CD4-positive, alpha-beta T cell (primary cell): Measurements from ENCODE around the gene SNAPIN. TPM values are rescaled to one million over a fixed set of nuclear protein-coding genes. Genes with fewer than 3 reads are reported as not detected.

ENCODE experiments used
- ATAC-seq: fragments of 200-7000 bp; cut with Tn5 transposase; one replicate; pipeline ENCODE4 v1.10.0; 2022; ENCODE audit warnings: mild to moderate bottlenecking; ENCODE audit not compliant: poor library complexity
- CTCF ChIA-PET: fragments of 350-600 bp; sonication (Branson Sonifier 250); formaldehyde crosslinking; loops from one replicate; lab custom pipeline; 2021; ENCODE audit warnings: antibody characterized with exemption, inconsistent platforms; lab: Charles Lee
- POLR2A ChIA-PET: fragments of 350-600 bp; sonication (Branson Sonifier 250); formaldehyde crosslinking; loops from one replicate; lab custom pipeline; 2021; ENCODE audit warnings: antibody characterized with exemption, inconsistent platforms; lab: Charles Lee
- DNase-seq, 14 experiments: peaks; one replicate each; pipeline ENCODE4 v3.0.0-alpha.2; 2013 to 2020; ENCODE audit warnings: mixed read lengths in 2 of 14
- H3K27ac ChIP-seq, 2 donors: one replicate each; pipeline versions ENCODE4 v1.5.1 to v1.7.0; 2013; ENCODE audit warnings: low read length in 2 of 2, low read depth in 1 of 2, mild to moderate bottlenecking in 1 of 2
- H3K27me3 ChIP-seq, 2 experiments: 1 replicate in 1 of 2; 2 replicates in 1 of 2; pipeline versions ENCODE4 v1.6.1 to v1.7.0; 2013; ENCODE audit warnings: low read length in 2 of 2, control low read depth in 1 of 2, mild to moderate bottlenecking in 1 of 2, moderate library complexity in 1 of 2; ENCODE audit not compliant: insufficient read depth in 2 of 2, control insufficient read depth in 1 of 2
- H3K36me3 ChIP-seq: one replicate; pipeline ENCODE4 v1.6.1; 2013; ENCODE audit warnings: low read length, control low read depth; ENCODE audit not compliant: insufficient read depth
- H3K4me1 ChIP-seq: one replicate; pipeline ENCODE4 v1.6.1; 2013; ENCODE audit warnings: low read length, control low read depth; ENCODE audit not compliant: insufficient read depth
- H3K4me3 ChIP-seq: one replicate; pipeline ENCODE4 v1.5.1; 2013; ENCODE audit warnings: mild to moderate bottlenecking, low read length, moderate library complexity
- H3K9me3 ChIP-seq, 2 experiments: 1 replicate in 1 of 2; 2 replicates in 1 of 2; pipeline versions ENCODE4 v1.6.1 to v1.7.0; 2013; ENCODE audit warnings: low read length in 2 of 2, mild to moderate bottlenecking in 2 of 2, control low read depth in 1 of 2, moderate library complexity in 1 of 2; ENCODE audit not compliant: control insufficient read depth in 1 of 2, insufficient read depth in 1 of 2
- H3K27ac Mint-ChIP-seq: one replicate; pipeline ENCODE4 v1.8.0; 2020; ENCODE audit warnings: mixed read lengths
- H3K27me3 Mint-ChIP-seq: one replicate; pipeline ENCODE4 v1.8.0; 2021; ENCODE audit warnings: mixed read lengths
- H3K36me3 Mint-ChIP-seq: one replicate; pipeline ENCODE4 v1.8.0; 2021; ENCODE audit warnings: low read depth, mixed read lengths
- H3K4me1 Mint-ChIP-seq: one replicate; pipeline ENCODE4 v1.8.0; 2021; ENCODE audit warnings: low read depth, mixed read lengths
- H3K4me3 Mint-ChIP-seq: one replicate; pipeline ENCODE4 v1.8.0; 2020; ENCODE audit warnings: mild to moderate bottlenecking, mixed read lengths
- H3K9me3 Mint-ChIP-seq: one replicate; pipeline ENCODE4 v1.8.0; 2020; ENCODE audit warnings: mixed read lengths
- CTCF ChIP-seq: fragments of 200-600 bp; IDR thresholded peaks from one replicate; pipeline ENCODE4 v1.8.0; 2022; ENCODE audit warnings: antibody characterized with exemption, mild to moderate bottlenecking
- intact Hi-C, 2 experiments: fragments of 100-400 bp; cut with DNase I in 1 of 2; cut with micrococcal nuclease in 1 of 2; formaldehyde crosslinking; loops; one replicate each; pipeline versions ENCODE4 v1.15.1 to v1.9.0; 2023 to 2025; cut with DNase I, micrococcal nuclease
- total RNA-seq, 174 experiments: library from RNA in 2 of 174; stranded (reverse) in 2 of 174; gene quantifications; one replicate each; pipeline ENCODE4 v1.2.3 and lab custom pipeline; 2021 to 2026

Gene SNAPIN
- total RNA-seq, 2 experiments from 2014 or later = 7.2 to 7.3 TPM

GRCh38 chr1:153683854-153684253 lies 25.4 kb downstream of the SNAPIN start:
- Mint-ChIP-seq H3K27ac (no peak overlapping the region), H3K9me3 (no peaks in the 10 kb centered on the region), H3K4me3 (no peak overlapping the region), H3K27me3 (peaks cover 43% of the 10 kb centered on the region), H3K4me1 (peaks cover 5% of the 10 kb centered on the region), H3K36me3 (no peaks in the 10 kb centered on the region)
- no peak for TF ChIP-seq CTCF
- ChIA-PET CTCF (no interaction called here), POLR2A (no interaction called here)
- Histone ChIP-seq H3K9me3 (no peaks in the 10 kb centered on the region), H3K4me3 (no peak overlapping the region), H3K27me3 (peaks cover 18 to 33% of the 10 kb centered on the region in 2 experiments), H3K36me3 (no peaks in the 10 kb centered on the region), H3K27ac (no peak overlapping the region), H3K4me1 (peaks cover 11% of the 10 kb centered on the region)
- no peak for DNase-seq
- no peak for ATAC-seq
- intact Hi-C loops = no loop called here

- Mint-ChIP-seq H3K27ac (no peak overlapping the region), H3K4me3 (no peak overlapping the region), H3K27me3 (peaks cover 38% of the 10 kb centered on the region), H3K36me3 (no peaks in the 10 kb centered on the region), H3K4me1 (peaks cover 1% of the 10 kb centered on the region), H3K9me3 (no peaks in the 10 kb centered on the region)
- H3K4me1 ChIP-seq = peaks cover under 1% of the 10 kb centered on the region
- H3K9me3 ChIP-seq = no peaks in the 10 kb centered on the region
- no peak for ATAC-seq
- TF ChIP-seq CTCF = no peak
- no peak overlapping the region for H3K27ac ChIP-seq
- no peak overlapping the region for H3K4me3 ChIP-seq
- no peak for DNase-seq
- POLR2A ChIA-PET = no interaction called here
- H3K36me3 ChIP-seq = no peaks in the 10 kb centered on the region
- CTCF ChIA-PET = no interaction called here
- intact Hi-C loops = no loop called here
- H3K27me3 ChIP-seq = peaks cover 13 to 23% of the 10 kb centered on the region in 2 experiments
These were observed 26.4 kb downstream of the SNAPIN start for GRCh38 chr1:153684892-153685291.

- intact Hi-C loops = no loop called here
- Histone ChIP-seq H3K27me3 (peaks cover 6 to 14% of the 10 kb centered on the region in 2 experiments), H3K27ac (no peak overlapping the region), H3K9me3 (no peaks in the 10 kb centered on the region), H3K4me1 (no peaks in the 10 kb centered on the region), H3K36me3 (no peaks in the 10 kb centered on the region), H3K4me3 (no peak overlapping the region)
- Mint-ChIP-seq H3K4me3 (no peak overlapping the region), H3K27me3 (peaks cover 29% of the 10 kb centered on the region), H3K9me3 (no peaks in the 10 kb centered on the region), H3K4me1 (no peaks in the 10 kb centered on the region), H3K27ac (no peak overlapping the region), H3K36me3 (no peaks in the 10 kb centered on the region)
- DNase-seq = no peak
- TF ChIP-seq CTCF = no peak
- ChIA-PET POLR2A (interaction anchor here (1.1 kb wide), 1 partner anchor 14 kb away, joined by 3 read pairs; no protein-coding TSS in a partner anchor), CTCF (interaction anchor here (1.0 kb wide), 1 partner anchor 8 kb away, joined by 3 read pairs; no protein-coding TSS in a partner anchor)
- ATAC-seq = no peak
These were observed 27.2 kb downstream of the SNAPIN start for GRCh38 chr1:153685544-153686340.
